Measurements from ENCODE around the gene GADD45G. TPM values are rescaled to one million over a fixed set of nuclear protein-coding genes. Genes with fewer than 3 reads are reported as not detected.

Gene GADD45G
- total RNA-seq, 1 experiment from 2014 or later = 7.7 TPM

DNA sequence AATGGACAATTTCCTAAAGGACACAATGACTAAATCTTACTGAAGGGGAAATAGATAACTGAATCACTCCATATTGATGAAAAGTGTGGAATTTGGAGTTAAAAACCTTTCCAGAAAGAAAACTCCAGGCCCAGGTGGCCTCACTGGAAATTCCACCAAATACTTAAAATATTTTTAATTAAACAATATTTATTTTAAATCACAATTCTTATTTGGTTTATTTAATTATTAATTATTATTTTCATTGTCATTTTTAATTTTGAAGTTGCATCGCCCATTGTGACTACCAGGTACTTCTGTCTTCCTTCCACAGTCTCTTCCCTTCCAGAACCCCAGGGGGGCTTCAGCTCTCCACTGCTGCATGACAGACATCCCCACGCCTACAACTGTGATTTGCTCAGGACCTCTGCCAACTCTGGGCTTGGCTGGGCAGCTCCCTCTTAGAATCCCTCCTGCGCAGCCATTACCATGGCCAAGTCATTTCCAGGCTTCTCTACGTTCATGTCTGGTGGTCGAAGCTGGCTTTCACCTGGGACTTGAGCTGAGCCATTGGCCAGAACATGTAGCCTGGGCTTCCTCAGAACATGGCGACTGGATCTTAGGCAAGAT is 16.4 kb upstream of the GADD45G start:
- no peak overlapping the region for H4K5ac ChIP-seq (ENCODE audit: insufficient read length, low read depth, low read length)
- no peak for DNase-seq
- Mint-ChIP-seq H3K36me3 (ENCODE audit: insufficient read depth in 1 of 3, low read depth in 3 of 3) (peaks cover 0 to 5% (median 4%) of the 10 kb centered on the region in 3 experiments; a peak in 4 of 7 replicates), H3K4me3 (no peak overlapping the region), H3K9me3 (peaks cover 9 to 10% of the 10 kb centered on the region in 2 experiments), H3K27me3 (ENCODE audit: low read depth) (peaks cover 1% of the 10 kb centered on the region; the same call in 1 of the 2 replicates), H3K27ac (no peak overlapping the region), H3K4me1 (peaks cover 12 to 15% of the 10 kb centered on the region in 2 experiments)
- H2AFZ ChIP-seq (ENCODE audit: low read length) = no peak overlapping the region
- no peaks in the 10 kb centered on the region for H3K23me2 ChIP-seq (ENCODE audit: insufficient read length, low read depth, low read length, poor library complexity, severe bottlenecking)
- H3K9ac ChIP-seq (ENCODE audit: extremely low read depth, insufficient read length, low read length) = no peak overlapping the region
- H3K4me1 ChIP-seq (ENCODE audit: insufficient read depth, low read length) = peaks cover 3% of the 10 kb centered on the region
- H2AK5ac ChIP-seq (ENCODE audit: insufficient read length, low read length) = no peak overlapping the region
- no peaks in the 10 kb centered on the region for H4K20me1 ChIP-seq (ENCODE audit: control insufficient read depth, insufficient read depth, insufficient read length)
- H3K9me3 ChIP-seq (ENCODE audit: control insufficient read depth, low read depth, low read length) = no peaks in the 10 kb centered on the region
- no peak overlapping the region for H3K18ac ChIP-seq (ENCODE audit: insufficient read length, low read depth, low read length)
- H3K14ac ChIP-seq (ENCODE audit: insufficient read depth, low read length) = no peak overlapping the region; the same call in 1 of the 2 replicates
- no peak overlapping the region for H3K27ac ChIP-seq (ENCODE audit: insufficient read length, low read depth, low read length)
- no CpG with 5 or more reads among the region's 6 CpGs for WGBS (ENCODE audit: extremely low coverage, insufficient read length, low lambda C conversion rate)
- no peaks in the 10 kb centered on the region for H3K27me3 ChIP-seq (ENCODE audit: insufficient read depth, low read length)
- H3K23ac ChIP-seq (ENCODE audit: insufficient read length, low read depth, low read length) = no peak overlapping the region
- H3K56ac ChIP-seq (ENCODE audit: insufficient read length, low read depth, low read length) = no peak overlapping the region
- no peak overlapping the region for H4K8ac ChIP-seq (replicated peaks; ENCODE audit: insufficient read length, low read depth, low read length)
- H3K4ac ChIP-seq (ENCODE audit: low read depth, low read length) = no peak overlapping the region
- TF ChIP-seq, protein P1, sequence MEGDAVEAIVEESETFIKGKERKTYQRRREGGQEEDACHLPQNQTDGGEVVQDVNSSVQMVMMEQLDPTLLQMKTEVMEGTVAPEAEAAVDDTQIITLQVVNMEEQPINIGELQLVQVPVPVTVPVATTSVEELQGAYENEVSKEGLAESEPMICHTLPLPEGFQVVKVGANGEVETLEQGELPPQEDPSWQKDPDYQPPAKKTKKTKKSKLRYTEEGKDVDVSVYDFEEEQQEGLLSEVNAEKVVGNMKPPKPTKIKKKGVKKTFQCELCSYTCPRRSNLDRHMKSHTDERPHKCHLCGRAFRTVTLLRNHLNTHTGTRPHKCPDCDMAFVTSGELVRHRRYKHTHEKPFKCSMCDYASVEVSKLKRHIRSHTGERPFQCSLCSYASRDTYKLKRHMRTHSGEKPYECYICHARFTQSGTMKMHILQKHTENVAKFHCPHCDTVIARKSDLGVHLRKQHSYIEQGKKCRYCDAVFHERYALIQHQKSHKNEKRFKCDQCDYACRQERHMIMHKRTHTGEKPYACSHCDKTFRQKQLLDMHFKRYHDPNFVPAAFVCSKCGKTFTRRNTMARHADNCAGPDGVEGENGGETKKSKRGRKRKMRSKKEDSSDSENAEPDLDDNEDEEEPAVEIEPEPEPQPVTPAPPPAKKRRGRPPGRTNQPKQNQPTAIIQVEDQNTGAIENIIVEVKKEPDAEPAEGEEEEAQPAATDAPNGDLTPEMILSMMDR (conservative IDR thresholded peaks at IDR 0.05) = no peak
- no peak overlapping the region for H2BK120ac ChIP-seq (ENCODE audit: low read depth, low read length, poor library complexity, severe bottlenecking)
- no peak overlapping the region for H4K91ac ChIP-seq (ENCODE audit: insufficient read length, low read depth, low read length)
- H3K4me2 ChIP-seq (ENCODE audit: insufficient read depth, insufficient read length, low read length) = no peak overlapping the region
- H2BK20ac ChIP-seq (ENCODE audit: low read depth, low read length, poor library complexity, severe bottlenecking) = no peak overlapping the region
- H2BK5ac ChIP-seq (ENCODE audit: insufficient read length, low read length) = no peak overlapping the region
- H2BK15ac ChIP-seq (ENCODE audit: low read depth, low read length) = no peak overlapping the region
- no peak overlapping the region for H3T11ph ChIP-seq (ENCODE audit: low read length)
- H2BK12ac ChIP-seq (ENCODE audit: insufficient read length, low read depth, low read length) = no peak overlapping the region
- no peaks in the 10 kb centered on the region for H3K79me2 ChIP-seq (ENCODE audit: insufficient read depth, low read length)
- H3K79me1 ChIP-seq (ENCODE audit: insufficient read depth, low read depth, low read length, poor library complexity, severe bottlenecking) = no peaks in the 10 kb centered on the region
